Measurements from ENCODE around the gene IL13RA2.

The IL13RA2 gene

GRCh38 chrX:115017455-115017854 lies at the start of gene IL13RA2:
Gene IL13RA2 (minus strand): TSS chrX:115017616. CDS start chrX:115017269, 347 bp downstream.
- DNase-seq = no peak

DNA sequence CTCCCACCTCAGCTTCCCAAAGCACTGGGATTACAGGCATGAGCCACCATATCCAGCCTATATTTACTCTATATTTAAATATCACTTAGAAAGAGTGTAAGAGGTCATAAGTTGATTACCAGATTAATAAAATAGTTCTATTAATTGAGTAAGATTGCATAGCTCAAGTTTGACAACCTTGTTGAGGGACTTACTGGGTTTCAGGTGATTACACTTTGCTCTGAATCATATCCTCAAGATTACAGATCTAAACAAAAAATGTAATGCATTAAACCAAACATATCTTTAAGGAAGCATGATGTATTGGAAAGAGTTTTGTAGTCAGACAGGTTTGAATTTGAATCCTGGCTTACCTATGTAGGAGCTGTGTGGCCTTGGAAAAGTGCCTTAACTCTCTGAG lies 47.9 kb upstream of the IL13RA2 start:
- no peak for DNase-seq

DNA sequence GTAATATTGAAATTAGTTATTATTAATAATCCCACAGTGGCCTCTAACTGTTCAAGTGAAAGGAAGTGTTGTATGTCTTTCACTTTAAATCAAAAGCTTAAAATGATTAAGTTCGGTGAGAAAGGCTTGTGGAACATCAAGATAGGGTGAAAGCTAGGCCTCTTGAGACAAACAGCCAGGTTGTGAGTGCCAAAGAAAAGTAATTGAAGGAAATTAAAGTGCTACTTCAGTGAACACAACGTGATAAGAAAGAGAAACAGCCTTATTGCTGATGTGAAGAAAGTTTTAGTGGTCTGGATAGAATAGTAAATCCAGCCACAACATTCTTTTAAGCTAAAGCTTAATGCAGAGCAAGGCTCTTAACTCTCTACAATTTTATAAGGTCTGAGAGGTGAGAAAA lies 42.6 kb upstream of the IL13RA2 start:
- no peak for DNase-seq

DNA sequence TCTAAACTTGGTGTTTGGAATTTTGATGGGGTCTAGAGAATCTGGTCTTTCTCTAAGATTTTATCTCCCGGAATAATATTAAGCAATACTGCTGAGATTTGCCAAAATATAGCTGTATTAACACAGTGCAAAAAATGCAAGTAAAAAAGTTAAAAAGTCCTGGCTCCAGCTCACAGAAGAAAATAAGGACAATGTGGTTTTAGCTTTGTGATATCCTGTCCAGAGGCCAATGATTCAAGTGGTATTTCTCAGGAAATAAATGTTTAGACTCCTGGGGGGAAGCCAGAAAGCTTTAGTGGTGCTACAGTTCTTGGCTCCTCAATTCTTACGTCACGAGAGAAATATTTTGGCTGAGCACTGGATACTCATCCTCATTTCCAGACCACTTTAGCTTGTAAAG lies 40.9 kb upstream of the IL13RA2 start:
- no peak for DNase-seq

- no peak for DNase-seq
Measured at GRCh38 chrX:115054876-115055275, 37.5 kb upstream of the IL13RA2 start.

GRCh38 chrX:115053223-115053622 lies 35.8 kb upstream of the IL13RA2 start:
- DNase-seq = no peak

DNA sequence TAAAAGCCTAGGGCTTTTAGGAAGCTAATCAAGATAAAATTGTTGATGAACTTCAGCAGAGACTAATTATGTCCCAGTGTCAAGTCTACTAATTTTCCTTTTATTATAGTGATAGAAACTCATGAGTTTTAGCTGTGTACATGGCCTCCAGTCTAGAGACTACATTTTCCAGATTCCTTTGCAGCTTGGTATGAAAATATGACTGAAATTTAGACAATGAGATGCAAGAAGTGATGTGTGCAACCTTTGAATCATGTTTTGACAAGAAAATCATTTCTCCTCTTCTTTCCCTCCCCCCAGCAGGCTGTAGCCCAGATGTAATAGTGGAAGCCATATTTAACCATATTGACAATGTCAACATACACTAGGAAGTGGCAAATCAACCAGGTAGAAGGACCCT lies 30.3 kb upstream of the IL13RA2 start:
- no peak for DNase-seq

GRCh38 chrX:115047181-115047580 lies 29.8 kb upstream of the IL13RA2 start:
- DNase-seq = no peak

DNA sequence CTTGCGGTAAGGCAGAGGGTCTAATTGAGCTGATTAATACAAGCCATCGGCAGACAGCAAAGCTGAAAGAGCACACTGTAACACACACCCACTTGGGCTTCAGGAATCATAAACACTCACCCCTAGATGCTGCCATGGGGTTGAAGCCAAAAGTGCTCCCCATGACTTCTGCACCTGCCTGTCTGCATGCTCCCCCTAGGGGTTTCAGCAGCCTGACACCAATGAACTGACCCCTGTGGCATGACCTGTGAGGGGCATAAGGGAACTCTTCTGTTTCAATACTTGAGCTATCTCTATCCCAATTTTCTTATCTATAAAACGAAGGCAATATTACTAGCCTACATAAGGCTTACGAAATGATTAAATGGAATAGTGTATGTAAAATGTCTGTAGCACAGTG lies 23.0 kb upstream of the IL13RA2 start:
- no peak for DNase-seq

GRCh38 chrX:115038406-115038805 lies 21.0 kb upstream of the IL13RA2 start:
- DNase-seq = no peak

DNA sequence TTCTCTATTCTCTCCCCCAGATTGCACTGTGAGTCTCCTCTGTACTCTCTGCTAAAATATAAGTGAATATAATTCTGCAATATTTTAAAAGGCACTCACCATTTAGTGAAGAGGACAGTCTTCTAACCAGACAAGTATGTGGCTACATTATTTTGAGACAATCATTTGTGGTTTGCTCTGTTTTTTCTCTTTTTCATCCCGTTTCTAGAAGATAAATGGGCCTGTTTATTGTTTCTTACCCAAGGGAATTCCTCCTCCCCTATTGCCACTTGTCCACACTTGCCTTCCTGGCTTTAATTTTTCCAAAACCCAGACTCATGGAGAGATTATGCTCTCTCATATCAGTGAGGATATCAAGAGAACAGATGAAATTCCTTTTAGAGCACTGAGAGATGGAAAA lies 18.6 kb upstream of the IL13RA2 start:
- no peak for DNase-seq

DNA sequence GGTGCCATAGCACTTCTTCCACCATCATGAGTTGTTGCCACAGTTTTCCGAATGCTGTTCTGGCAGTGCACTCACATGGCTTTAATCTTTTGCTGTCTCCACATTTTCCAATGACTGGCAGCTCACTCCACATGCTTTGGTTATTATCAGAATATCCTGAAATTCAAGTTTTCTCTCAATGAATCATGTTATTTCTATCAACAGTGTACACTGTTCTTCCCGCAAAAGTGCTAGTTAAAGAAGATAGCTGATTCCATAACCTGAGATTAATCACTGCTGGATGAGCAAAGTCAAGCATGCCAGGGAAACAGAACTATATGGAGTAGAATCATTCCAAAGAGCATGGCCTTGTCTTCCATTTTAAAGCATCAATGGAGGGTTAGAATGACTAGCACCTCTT lies 14.6 kb upstream of the IL13RA2 start:
- no peak for DNase-seq

DNA sequence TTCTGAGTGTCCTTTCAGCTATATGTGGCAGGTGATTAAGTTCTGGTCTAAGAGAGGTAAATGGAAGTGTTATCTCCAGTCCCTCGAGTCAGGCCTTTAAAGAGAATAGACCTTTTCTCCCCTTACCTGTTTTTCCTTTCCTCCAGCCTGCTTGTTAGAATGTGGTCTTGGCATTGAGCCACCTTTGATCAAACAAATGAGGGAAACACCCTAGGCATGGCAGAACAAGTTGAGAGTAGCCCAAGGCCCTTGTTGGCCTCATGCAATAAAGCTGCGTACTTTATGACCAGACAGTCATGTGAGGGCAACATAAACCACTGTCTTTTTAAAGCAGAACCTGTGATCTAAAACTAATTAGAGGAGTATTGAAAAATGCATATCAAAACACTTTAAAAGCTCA lies 13.2 kb upstream of the IL13RA2 start:
- DNase-seq = no peak

GRCh38 chrX:115029869-115030570 lies 12.6 kb upstream of the IL13RA2 start:
- DNase-seq = no peak

- no peak for DNase-seq
Measured at GRCh38 chrX:115029440-115029839, 12.0 kb upstream of the IL13RA2 start.

DNA sequence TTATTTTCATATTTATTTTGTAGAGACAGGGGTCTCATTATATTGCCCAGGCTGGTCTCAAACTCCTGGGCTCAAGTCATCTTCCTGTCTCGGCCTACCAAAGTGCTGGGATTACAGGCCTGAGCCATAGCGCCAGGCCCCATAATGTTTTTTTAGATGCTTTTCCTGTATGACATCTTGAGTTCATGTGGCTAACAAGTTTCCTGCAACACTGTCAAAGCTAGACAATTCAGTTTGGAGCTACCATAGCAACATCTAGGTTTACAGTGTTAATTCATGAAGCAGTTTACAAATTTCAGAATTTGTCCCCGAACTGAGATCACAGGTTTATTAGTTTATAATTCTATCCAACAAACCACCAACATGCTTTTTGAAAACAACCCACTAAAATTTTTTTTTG lies 6.4 kb upstream of the IL13RA2 start:
- no peak for DNase-seq

DNA sequence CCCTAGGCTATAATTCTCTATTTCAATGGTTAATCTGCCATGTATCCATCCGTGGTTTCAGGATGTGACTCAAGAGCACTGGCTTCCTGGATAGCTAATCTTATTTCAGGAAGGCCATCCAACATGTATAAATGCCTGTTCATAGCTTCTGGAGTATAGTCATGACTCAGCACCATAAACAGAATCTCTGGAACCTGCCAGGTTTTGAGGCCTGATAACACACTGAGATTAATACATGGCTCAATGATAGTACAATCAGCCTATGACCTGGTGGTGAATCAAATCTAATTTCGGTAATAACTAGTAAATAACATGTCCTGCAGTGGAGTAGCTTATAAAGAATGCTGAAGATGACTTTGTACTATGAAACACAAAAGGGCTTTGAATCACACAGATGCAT lies 5.7 kb upstream of the IL13RA2 start:
- no peak for DNase-seq

DNA sequence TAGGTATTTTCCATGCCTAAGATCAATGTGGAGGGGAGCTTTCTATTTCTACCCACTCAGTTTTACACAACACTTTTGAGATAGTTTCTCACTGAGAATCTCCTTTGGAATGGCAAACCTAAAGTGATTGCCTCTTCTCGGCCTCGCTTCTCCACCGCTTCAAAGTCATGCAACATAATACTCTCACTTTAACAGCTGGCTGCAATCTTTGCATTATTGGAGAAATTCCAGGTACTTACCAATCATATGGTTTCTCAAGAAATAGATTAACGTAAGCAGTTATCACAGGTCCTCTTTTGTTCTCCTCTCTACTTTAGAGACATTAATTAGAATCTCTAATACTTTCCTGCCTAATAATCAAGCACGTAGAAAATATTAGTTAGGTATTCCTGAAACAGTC lies 3.7 kb upstream of the IL13RA2 start:
- DNase-seq = no peak

- DNase-seq = no peak
Measured at GRCh38 chrX:115018944-115019343, 1.5 kb upstream of the IL13RA2 start.

GRCh38 chrX:115018040-115018647 lies 728 bp upstream of the IL13RA2 start:
- no peak for DNase-seq

DNA sequence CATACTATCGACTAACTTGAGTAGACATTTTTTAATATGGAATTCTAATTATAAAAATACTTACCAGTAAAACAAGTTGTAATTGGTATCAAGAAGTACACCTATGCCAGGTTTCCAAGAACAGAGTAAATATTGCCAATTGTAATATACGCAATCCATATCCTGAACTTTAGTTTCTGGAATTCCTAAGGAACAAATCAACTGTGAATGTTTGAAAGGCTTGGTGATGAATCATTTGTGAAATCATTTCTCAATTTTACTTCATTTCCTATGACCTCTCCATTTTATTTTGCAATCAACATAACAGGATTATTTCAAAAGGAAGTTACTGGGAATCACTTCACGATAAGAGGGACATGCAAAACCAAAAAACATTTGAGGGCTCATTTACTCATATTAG lies 3.7 kb downstream of the IL13RA2 start:
- no peak for DNase-seq

GRCh38 chrX:115011428-115011827 lies 6.0 kb downstream of the IL13RA2 start:
- DNase-seq = no peak

- DNase-seq = no peak
Measured at GRCh38 chrX:114999906-115000305, 17.5 kb downstream of the IL13RA2 start.

DNA sequence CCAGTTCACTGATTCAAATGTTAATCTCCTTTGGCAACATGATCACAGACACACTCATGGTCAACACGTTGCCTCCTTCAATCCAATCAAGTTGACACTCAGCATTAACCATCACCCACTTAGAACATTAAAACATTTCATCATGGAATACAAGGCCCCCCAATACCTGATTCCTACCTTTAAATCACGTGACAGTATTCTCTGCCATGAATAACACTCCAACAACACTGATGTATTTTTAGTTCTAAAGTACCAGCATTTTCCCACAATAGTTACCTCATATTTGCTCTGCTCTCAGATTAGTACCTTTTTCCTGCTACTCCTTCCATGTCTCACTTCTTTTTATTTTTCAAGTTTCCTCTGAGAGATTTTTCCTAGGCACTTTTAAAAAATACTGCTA lies 19.6 kb downstream of the IL13RA2 start:
- DNase-seq = no peak

DNA sequence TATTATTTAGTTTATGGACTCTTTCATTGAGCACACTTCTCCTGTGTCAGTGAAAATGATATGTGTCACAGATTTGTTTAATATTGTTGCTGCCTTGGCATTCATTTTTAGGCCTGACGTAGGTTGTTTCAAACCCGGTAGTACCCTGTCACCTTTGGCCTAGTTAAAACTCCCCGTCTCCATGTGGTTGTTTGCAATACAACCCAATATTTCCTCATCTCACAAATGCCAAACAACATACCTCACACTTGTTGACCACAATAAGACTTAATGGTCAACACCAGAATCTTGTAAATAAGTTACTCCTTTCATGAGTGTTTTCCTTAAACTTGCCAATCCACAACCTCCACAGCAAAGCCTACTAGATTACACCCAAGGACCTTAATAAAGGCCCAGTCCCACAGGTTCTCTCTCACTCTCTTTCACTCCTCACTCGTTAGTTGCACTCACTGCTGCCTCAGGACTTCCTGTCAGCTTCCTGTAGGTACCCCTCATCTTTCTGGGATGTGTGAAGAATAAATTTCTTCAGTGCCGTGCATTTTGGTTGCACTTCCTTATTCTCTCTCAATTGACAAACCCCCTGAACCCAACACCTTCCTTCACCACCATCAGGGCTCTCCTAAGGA lies 31.3 kb downstream of the IL13RA2 start:
- DNase-seq = no peak

All from stimulated activated CD4-positive, alpha-beta T cell treated with anti-CD3 and anti-CD28 coated beads, Interleukin-4, amount 100 ng/mL, for 4 hours (primary cell).